HCT116 (cell line): ENCODE results near the gene THAP9.

ENCODE experiments used
- ATF3 ChIP-seq: IDR thresholded peaks from 2 replicates; pipeline ENCODE4 v1.6.1; 2012
- CEBPB ChIP-seq: IDR thresholded peaks from 2 replicates; pipeline ENCODE4 v1.6.1; 2012; ENCODE audit warnings: low read depth
- CTCF ChIP-seq, 3 experiments: fragments of 200-600 bp in 1 of 3; sonication (generic) in 1 of 3; IDR thresholded peaks in 2 of 3; conservative IDR thresholded peaks in 1 of 3; 2 replicates each; pipeline ENCODE4 v1.5.1; 2012 to 2017; ENCODE audit warnings: low read depth in 2 of 3, low read length in 2 of 3, antibody characterized with exemption in 1 of 3, borderline replicate concordance in 1 of 3, control low read depth in 1 of 3, mild to moderate bottlenecking in 1 of 3, mixed read lengths in 1 of 3, mixed run types in 1 of 3, moderate library complexity in 1 of 3; ENCODE audit not compliant: insufficient read depth in 1 of 3
- EZH2phosphoT487 ChIP-seq: fragments of 200-600 bp; IDR thresholded peaks from 2 replicates; pipeline ENCODE4 v1.6.1; 2018; ENCODE audit warnings: antibody characterized with exemption, borderline replicate concordance
- MAX ChIP-seq: IDR thresholded peaks from 2 replicates; pipeline ENCODE4 v1.6.1; 2012
- POLR2A ChIP-seq: IDR thresholded peaks from 2 replicates; pipeline ENCODE4 v1.7.0; 2011; ENCODE audit warnings: borderline replicate concordance; ENCODE audit not compliant: insufficient read depth, insufficient read length; ENCODE audit errors: extremely low read depth
- RAD21 ChIP-seq: IDR thresholded peaks from 2 replicates; pipeline ENCODE4 v1.6.1; 2012; ENCODE audit warnings: low read depth, mild to moderate bottlenecking
- REST ChIP-seq: IDR thresholded peaks from 2 replicates; pipeline ENCODE4 v1.6.1; 2012; ENCODE audit warnings: low read depth
- SIN3A ChIP-seq: IDR thresholded peaks from 2 replicates; pipeline ENCODE4 v1.6.1; 2012; ENCODE audit warnings: low read depth
- SRF ChIP-seq: IDR thresholded peaks from 2 replicates; pipeline ENCODE4 v1.6.1; 2012; ENCODE audit warnings: low read depth
- TCF7L2 ChIP-seq: IDR thresholded peaks from 2 replicates; pipeline ENCODE4 v1.7.0; 2011; ENCODE audit warnings: borderline replicate concordance, inconsistent platforms; ENCODE audit not compliant: insufficient read depth, insufficient read length; ENCODE audit errors: extremely low read depth
- ZNF274 ChIP-seq: fragments of 200-500 bp; sonication (Bioruptor generic); IDR thresholded peaks from 2 replicates; pipeline ENCODE4 v1.6.1; 2014; ENCODE audit warnings: mild to moderate bottlenecking, low read depth, low read length, inconsistent platforms

GRCh38 chr4:82909326-82909725, 8.8 kb downstream of the THAP9 start:
- no peak for TF ChIP-seq SIN3A
- TF ChIP-seq CTCF (IDR thresholded peaks at IDR 0.05 in 2 of 3, conservative IDR thresholded peaks at IDR 0.05 in 1 of 3; ENCODE audit: borderline replicate concordance in 1 of 3, insufficient read depth in 1 of 3, low read depth in 2 of 3, low read length in 2 of 3) = no peak
- no peak for TF ChIP-seq POLR2A
- TF ChIP-seq MAX = no peak
- no peak for TF ChIP-seq CEBPB
- no peak for TF ChIP-seq EZH2phosphoT487
- TF ChIP-seq ATF3 = no peak
- no peak for TF ChIP-seq REST
- TF ChIP-seq RAD21 = no peak
- TF ChIP-seq SRF = no peak
- TF ChIP-seq ZNF274 = no peak
- no peak for TF ChIP-seq TCF7L2
